Ascending aorta (tissue), 2 donors: ENCODE data around the gene SEC22C. TPM values are rescaled to one million over a fixed set of nuclear protein-coding genes. Genes with fewer than 3 reads are reported as not detected.

Source experiments
- DNase-seq, 2 donors: peaks; one replicate each; pipeline ENCODE4 v3.0.0-alpha.2; 2019; ENCODE audit warnings: low spot score in 2 of 2
- H3K27ac ChIP-seq, 2 donors: fragments of 200-600 bp; sonication (generic); one replicate each; pipeline ENCODE4 v1.5.1; 2016 to 2017; ENCODE audit warnings: mild to moderate bottlenecking in 1 of 2
- H3K27me3 ChIP-seq: fragments of 200-600 bp; sonication (generic); one replicate; pipeline ENCODE4 v1.5.1; 2017
- H3K36me3 ChIP-seq, 2 donors: fragments of 200-600 bp; sonication (generic); one replicate each; pipeline ENCODE4 v1.5.1; 2016
- H3K4me1 ChIP-seq, 2 donors: fragments of 200-600 bp; sonication (generic); one replicate each; pipeline ENCODE4 v1.5.1; 2016 to 2017; ENCODE audit warnings: mild to moderate bottlenecking in 1 of 2
- H3K4me3 ChIP-seq, 2 donors: fragments of 200-600 bp; sonication (generic); one replicate each; pipeline ENCODE4 v1.5.1; 2016 to 2017; ENCODE audit warnings: mild to moderate bottlenecking in 1 of 2
- H3K9me3 ChIP-seq, 2 donors: fragments of 200-600 bp; sonication (generic); one replicate each; pipeline ENCODE4 v1.5.1; 2016
- CTCF ChIP-seq, 3 experiments: fragments of 200-600 bp in 2 of 3; fragments of 450-650 bp in 1 of 3; sonication (generic) in 2 of 3; IDR thresholded peaks; one replicate each; pipeline ENCODE4 v1.5.1; 2016 to 2019; ENCODE audit warnings: antibody characterized with exemption in 3 of 3, mild to moderate bottlenecking in 1 of 3, moderate library complexity in 1 of 3
- intact Hi-C: fragments of 100-400 bp; cut with DNase I; formaldehyde crosslinking; loops from one replicate; pipeline ENCODE4 v1.15.1; 2023
- total RNA-seq: library from RNA; depleted of rRNA; stranded (reverse); fragments of >200 nt; gene quantifications from one replicate; pipeline ENCODE4 v1.1.0, GENCODE V29; 2016

The SEC22C gene
- total RNA-seq, 1 donor from 2014 or later = 28.3 TPM

GRCh38 chr3:42525736-42526345, 55.9 kb downstream of the SEC22C start:
- intact Hi-C loops = no loop called here
- Histone ChIP-seq H3K4me3 (no peak overlapping the region), H3K27me3 (no peaks in the 10 kb centered on the region), H3K4me1 (no peaks in the 10 kb centered on the region), H3K27ac (no peak overlapping the region), H3K36me3 (no peaks in the 10 kb centered on the region), H3K9me3 (no peaks in the 10 kb centered on the region)
- no peak for DNase-seq
- TF ChIP-seq CTCF (IDR thresholded peaks at IDR 0.05) = no peak

GRCh38 chr3:42525212-42525611, 56.6 kb downstream of the SEC22C start:
- intact Hi-C loops = no loop called here
- Histone ChIP-seq H3K4me3 (no peak overlapping the region), H3K4me1 (no peaks in the 10 kb centered on the region), H3K9me3 (no peaks in the 10 kb centered on the region), H3K36me3 (no peaks in the 10 kb centered on the region), H3K27ac (no peak overlapping the region), H3K27me3 (no peaks in the 10 kb centered on the region)
- no peak for DNase-seq
- no peak for TF ChIP-seq CTCF (IDR thresholded peaks at IDR 0.05)

- no peak overlapping the region for H3K4me3 ChIP-seq
- no peaks in the 10 kb centered on the region for H3K27me3 ChIP-seq
- H3K4me1 ChIP-seq = no peaks in the 10 kb centered on the region
- TF ChIP-seq CTCF (IDR thresholded peaks at IDR 0.05) = no peak
- intact Hi-C loops = no loop called here
- H3K36me3 ChIP-seq = no peaks in the 10 kb centered on the region
- no peak overlapping the region for H3K27ac ChIP-seq
- no peaks in the 10 kb centered on the region for H3K9me3 ChIP-seq
- DNase-seq = no peak
Observed at GRCh38 chr3:42524751-42525150, 57.0 kb downstream of the SEC22C start.

- no peaks in the 10 kb centered on the region for H3K27me3 ChIP-seq
- no peaks in the 10 kb centered on the region for H3K9me3 ChIP-seq
- TF ChIP-seq CTCF (IDR thresholded peaks at IDR 0.05) = no peak
- no peak for DNase-seq
- peaks cover 0 to 9% of the 10 kb centered on the region in 2 donors for H3K4me1 ChIP-seq
- no peaks in the 10 kb centered on the region for H3K36me3 ChIP-seq
- H3K4me3 ChIP-seq = no peak overlapping the region
- intact Hi-C loops = no loop called here
- no peak overlapping the region for H3K27ac ChIP-seq
Observed at GRCh38 chr3:42520906-42521305, 60.9 kb downstream of the SEC22C start.

- peaks cover 5 to 14% of the 10 kb centered on the region in 2 donors for H3K4me1 ChIP-seq
- TF ChIP-seq CTCF (IDR thresholded peaks at IDR 0.05) = no peak
- no peaks in the 10 kb centered on the region for H3K27me3 ChIP-seq
- H3K4me3 ChIP-seq = no peak overlapping the region
- no peaks in the 10 kb centered on the region for H3K36me3 ChIP-seq
- intact Hi-C loops = no loop called here
- H3K27ac ChIP-seq = no peak overlapping the region
- no peaks in the 10 kb centered on the region for H3K9me3 ChIP-seq
- no peak for DNase-seq
Observed at GRCh38 chr3:42520336-42520735, 61.4 kb downstream of the SEC22C start.

- no peak for TF ChIP-seq CTCF (IDR thresholded peaks at IDR 0.05)
- no peak overlapping the region for H3K4me3 ChIP-seq
- H3K36me3 ChIP-seq = no peaks in the 10 kb centered on the region
- no peak overlapping the region for H3K27ac ChIP-seq
- peaks cover 13 to 22% of the 10 kb centered on the region in 2 donors for H3K4me1 ChIP-seq
- no peaks in the 10 kb centered on the region for H3K9me3 ChIP-seq
- intact Hi-C loops = no loop called here
- DNase-seq = no peak
- H3K27me3 ChIP-seq = no peaks in the 10 kb centered on the region
Observed at GRCh38 chr3:42519568-42519962, 62.2 kb downstream of the SEC22C start.
